Activated naive CD4-positive, alpha-beta T cell treated with anti-CD3 and anti-CD28 coated beads for 36 hours (primary cell): ENCODE measurements around the gene CYBA. TPM values are rescaled to one million over a fixed set of nuclear protein-coding genes. Genes with fewer than 3 reads are reported as not detected.

Experiments
- CTCF ChIA-PET: fragments of 350-600 bp; sonication (Branson Sonifier 250); formaldehyde crosslinking; loops from one replicate; lab custom pipeline; 2021; ENCODE audit warnings: antibody characterized with exemption; lab: Charles Lee
- DNase-seq: peaks from one replicate; pipeline ENCODE4 v3.0.0-alpha.2; 2020
- H3K27ac Mint-ChIP-seq: one replicate; pipeline ENCODE4 v1.8.0; 2021; ENCODE audit warnings: mild to moderate bottlenecking, mixed read lengths
- H3K27me3 Mint-ChIP-seq: one replicate; pipeline ENCODE4 v1.8.0; 2021; ENCODE audit warnings: low read depth, mixed read lengths
- H3K36me3 Mint-ChIP-seq: one replicate; pipeline ENCODE4 v1.8.0; 2021; ENCODE audit warnings: low read depth, mixed read lengths
- H3K4me1 Mint-ChIP-seq: one replicate; pipeline ENCODE4 v1.8.0; 2021; ENCODE audit warnings: low read depth, mixed read lengths
- H3K4me3 Mint-ChIP-seq: one replicate; pipeline ENCODE4 v1.8.0; 2021; ENCODE audit warnings: mild to moderate bottlenecking, moderate library complexity, mixed read lengths
- H3K9me3 Mint-ChIP-seq: one replicate; pipeline ENCODE4 v1.8.0; 2021; ENCODE audit warnings: mixed read lengths
- intact Hi-C: fragments of 100-400 bp; cut with micrococcal nuclease; formaldehyde crosslinking; loops from one replicate; pipeline ENCODE4 v1.15.1; 2023
- total RNA-seq, 2 experiments: library from RNA; stranded (reverse); gene quantifications; one replicate each; pipeline ENCODE4 v1.2.3, GENCODE V29; 2021

The CYBA gene
- total RNA-seq, 2 experiments from 2014 or later: 167 to 180 TPM

GRCh38 chr16:88655733-88656281 lies 5.0 kb upstream of the CYBA start:
- intact Hi-C loops: no loop called here
- no peak overlapping the region for H3K4me3 Mint-ChIP-seq
- CTCF ChIA-PET: no interaction called here
- no peak for DNase-seq
- H3K27ac Mint-ChIP-seq: no peak overlapping the region
- no peaks in the 10 kb centered on the region for H3K27me3 Mint-ChIP-seq
- peaks cover 8% of the 10 kb centered on the region for H3K4me1 Mint-ChIP-seq
- H3K9me3 Mint-ChIP-seq: no peaks in the 10 kb centered on the region
- H3K36me3 Mint-ChIP-seq: peaks cover 7% of the 10 kb centered on the region

- intact Hi-C loops: no loop called here
- Mint-ChIP-seq H3K4me1 (peaks cover 9% of the 10 kb centered on the region), H3K36me3 (peaks cover 8% of the 10 kb centered on the region), H3K27me3 (no peaks in the 10 kb centered on the region), H3K4me3 (no peak overlapping the region), H3K27ac (no peak overlapping the region), H3K9me3 (no peaks in the 10 kb centered on the region)
- CTCF ChIA-PET: no interaction called here
- no peak for DNase-seq
These were observed 4.3 kb upstream of the CYBA start for GRCh38 chr16:88655053-88655732.

GRCh38 chr16:88654363-88655052 lies 3.7 kb upstream of the CYBA start:
- peaks cover 12% of the 10 kb centered on the region for H3K4me1 Mint-ChIP-seq
- intact Hi-C loops: no loop called here
- H3K4me3 Mint-ChIP-seq: no peak overlapping the region
- H3K27me3 Mint-ChIP-seq: no peaks in the 10 kb centered on the region
- CTCF ChIA-PET: no interaction called here
- H3K36me3 Mint-ChIP-seq: peaks cover 10% of the 10 kb centered on the region
- H3K9me3 Mint-ChIP-seq: no peaks in the 10 kb centered on the region
- H3K27ac Mint-ChIP-seq: peak overlapping the region; percentile 50
- no peak for DNase-seq

GRCh38 chr16:88653596-88654362 lies 2.9 kb upstream of the CYBA start:
- H3K36me3 Mint-ChIP-seq: peaks cover 13% of the 10 kb centered on the region
- peaks cover 18% of the 10 kb centered on the region for H3K4me1 Mint-ChIP-seq
- H3K27me3 Mint-ChIP-seq: no peaks in the 10 kb centered on the region
- no peak for DNase-seq
- intact Hi-C loops: no loop called here
- H3K9me3 Mint-ChIP-seq: no peaks in the 10 kb centered on the region
- peak overlapping the region; percentile 50 for H3K27ac Mint-ChIP-seq
- CTCF ChIA-PET: no interaction called here
- no peak overlapping the region for H3K4me3 Mint-ChIP-seq

GRCh38 chr16:88653101-88653500 lies 2.2 kb upstream of the CYBA start:
- CTCF ChIA-PET: no interaction called here
- Mint-ChIP-seq H3K27ac (no peak overlapping the region), H3K9me3 (no peaks in the 10 kb centered on the region), H3K36me3 (peaks cover 13% of the 10 kb centered on the region), H3K4me3 (no peak overlapping the region), H3K27me3 (no peaks in the 10 kb centered on the region), H3K4me1 (peaks cover 18% of the 10 kb centered on the region)
- intact Hi-C loops: no loop called here
- DNase-seq: no peak

- CTCF ChIA-PET: no interaction called here
- Mint-ChIP-seq H3K4me3 (no peak overlapping the region), H3K9me3 (no peaks in the 10 kb centered on the region), H3K27me3 (no peaks in the 10 kb centered on the region), H3K27ac (no peak overlapping the region), H3K36me3 (peaks cover 13% of the 10 kb centered on the region), H3K4me1 (peaks cover 18% of the 10 kb centered on the region)
- intact Hi-C loops: no loop called here
- no peak for DNase-seq
These were observed 1.9 kb upstream of the CYBA start for GRCh38 chr16:88652762-88653063.

- Mint-ChIP-seq H3K4me3 (peak overlapping the region; percentile 27), H3K4me1 (peaks cover 18% of the 10 kb centered on the region), H3K36me3 (peaks cover 13% of the 10 kb centered on the region), H3K27me3 (no peaks in the 10 kb centered on the region), H3K27ac (peak overlapping the region; percentile 95), H3K9me3 (no peaks in the 10 kb centered on the region)
- CTCF ChIA-PET: no interaction called here
- DNase-seq: no peak
- intact Hi-C loops: loop anchor here (1.0 to 2.0 kb wide), 9 partner anchors 11 to 200 kb away; partner anchors contain the start of genes CTU2, MVD, RNF166 and ZC3H18
These were observed 1.3 kb upstream of the CYBA start for GRCh38 chr16:88651989-88652761.

- Mint-ChIP-seq H3K4me3 (peak overlapping the region; percentile 87), H3K36me3 (peaks cover 13% of the 10 kb centered on the region), H3K9me3 (no peaks in the 10 kb centered on the region), H3K27me3 (no peaks in the 10 kb centered on the region), H3K4me1 (peaks cover 18% of the 10 kb centered on the region), H3K27ac (peak overlapping the region; percentile 95)
- DNase-seq: peak; percentile 98
- CTCF ChIA-PET: no interaction called here
- intact Hi-C loops: loop anchor here (1.0 to 2.0 kb wide), 9 partner anchors 12 to 199 kb away; partner anchors contain the start of genes CTU2, MVD, RNF166 and ZC3H18
These were observed 579 bp upstream of the CYBA start for GRCh38 chr16:88651276-88651988.

GRCh38 chr16:88649924-88650748 lies 717 bp downstream of the CYBA start:
- peaks cover 12% of the 10 kb centered on the region for H3K36me3 Mint-ChIP-seq
- H3K4me1 Mint-ChIP-seq: peaks cover 18% of the 10 kb centered on the region
- CTCF ChIA-PET: interaction anchor here (0.6 kb wide), 1 partner anchor 16 kb away, joined by 3 read pairs; no protein-coding TSS in a partner anchor
- peak; percentile 41 for DNase-seq
- peak overlapping the region; percentile 87 for H3K4me3 Mint-ChIP-seq
- no peaks in the 10 kb centered on the region for H3K27me3 Mint-ChIP-seq
- H3K27ac Mint-ChIP-seq: peak overlapping the region; percentile 87
- intact Hi-C loops: loop anchor here (2.0 kb wide), 1 partner anchor 15 kb away; no protein-coding TSS in a partner anchor
- no peaks in the 10 kb centered on the region for H3K9me3 Mint-ChIP-seq

GRCh38 chr16:88649195-88649923 lies 1.5 kb downstream of the CYBA start:
- Mint-ChIP-seq H3K9me3 (no peaks in the 10 kb centered on the region), H3K27ac (peak overlapping the region; percentile 87), H3K27me3 (no peaks in the 10 kb centered on the region), H3K36me3 (peaks cover 9% of the 10 kb centered on the region), H3K4me1 (peaks cover 18% of the 10 kb centered on the region), H3K4me3 (peak overlapping the region; percentile 87)
- CTCF ChIA-PET: no interaction called here
- intact Hi-C loops: no loop called here
- DNase-seq: no peak
